ENCODE results near the gene TOX3.

TOX3 gene

GRCh38 chr16:52441886-52442285, 105.1 kb downstream of the TOX3 start:
- no peak for DNase-seq

GRCh38 chr16:52440248-52440647, 106.7 kb downstream of the TOX3 start:
- DNase-seq: no peak

DNA sequence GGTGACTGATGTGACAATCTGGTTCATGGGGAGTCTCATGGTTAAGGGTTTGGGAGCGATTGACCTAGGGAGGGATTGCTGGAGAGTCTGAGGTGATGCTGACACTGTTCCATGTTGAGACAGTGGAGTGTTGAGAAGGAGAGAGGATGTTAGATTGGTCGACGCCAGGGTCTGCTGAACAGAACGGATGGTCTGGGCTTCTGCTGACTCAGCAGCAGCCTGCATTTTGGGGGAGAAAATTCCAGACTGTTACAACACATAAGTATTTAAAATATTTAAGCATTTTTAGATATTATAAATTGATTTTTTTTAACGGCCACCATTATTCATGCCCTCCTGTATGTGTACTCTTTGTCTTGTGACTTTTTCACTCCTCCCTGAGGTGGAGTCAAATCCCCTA, 107.2 kb downstream of the TOX3 start:
- no peak for DNase-seq

DNA sequence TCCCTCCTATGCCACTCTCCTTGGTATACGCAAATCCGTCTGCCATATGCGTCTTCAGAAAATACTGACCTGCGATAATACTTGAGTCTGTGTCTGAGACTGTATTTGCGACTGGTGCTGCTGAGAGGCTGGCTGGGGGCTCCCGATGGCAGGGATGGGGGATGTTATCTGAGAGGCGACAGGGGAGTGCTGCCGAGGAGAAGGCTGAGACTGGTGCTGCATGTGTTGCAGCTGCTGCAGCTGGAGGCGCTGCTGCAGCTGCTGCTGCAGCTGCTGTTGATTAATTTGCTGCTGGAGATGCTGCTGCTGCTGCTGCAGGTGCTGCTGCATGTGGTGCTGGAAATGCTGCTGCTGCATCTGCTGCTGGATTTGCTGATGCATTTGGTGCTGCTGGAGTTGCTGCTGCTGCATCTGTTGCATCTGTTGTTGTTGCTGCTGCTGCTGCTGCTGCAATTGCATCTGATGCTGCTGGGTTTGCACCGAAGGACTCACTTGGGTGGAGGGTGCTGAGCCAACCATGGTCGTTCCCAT, 107.7 kb downstream of the TOX3 start:
- DNase-seq: no peak

DNA sequence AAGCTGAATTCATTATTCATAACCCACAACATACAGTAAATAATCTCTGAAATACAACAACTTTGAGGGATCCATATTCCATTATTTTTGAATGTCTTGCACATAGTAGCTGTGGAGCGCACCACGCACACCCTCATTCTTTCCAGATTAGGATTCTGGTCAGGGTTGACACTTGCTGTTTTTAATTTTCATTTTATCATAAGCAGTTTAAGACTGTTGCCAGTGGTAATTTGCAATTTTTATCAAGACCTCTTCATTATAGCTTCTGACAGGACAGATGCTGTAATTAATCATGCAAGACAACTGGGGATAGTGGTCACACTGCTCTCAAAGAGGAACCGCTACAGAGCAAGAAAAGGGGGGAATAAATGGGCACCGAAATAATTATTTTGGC, 109.7 kb downstream of the TOX3 start:
- DNase-seq: peak; percentile 29

GRCh38 chr16:52436339-52437276, 110.3 kb downstream of the TOX3 start:
- DNase-seq: peak; percentile 24

- DNase-seq: no peak
Observed at GRCh38 chr16:52434224-52434623, 112.7 kb downstream of the TOX3 start.

- DNase-seq: no peak
Observed at GRCh38 chr16:52433643-52434042, 113.3 kb downstream of the TOX3 start.

DNA sequence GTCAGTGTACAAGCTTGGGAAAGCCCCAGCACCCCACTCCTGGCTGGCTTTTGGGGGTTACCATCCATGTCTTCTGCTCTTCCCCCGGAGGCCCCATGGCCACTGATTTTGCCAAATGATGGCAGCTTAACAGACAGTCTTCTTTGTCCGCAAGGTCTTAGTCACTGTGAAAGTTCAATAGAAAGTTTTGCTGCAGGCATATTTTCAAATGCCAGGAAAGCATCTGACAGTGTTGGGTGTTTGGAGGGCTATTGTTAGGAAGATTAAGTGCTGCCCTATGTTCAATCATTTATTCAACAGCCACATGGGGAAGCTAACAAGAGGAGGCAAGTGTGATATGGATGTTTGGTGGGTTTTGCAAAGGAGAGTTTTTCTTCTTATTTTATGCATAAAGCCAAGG, 122.4 kb downstream of the TOX3 start:
- no peak for DNase-seq

GRCh38 chr16:52422307-52422706, 124.6 kb downstream of the TOX3 start:
- DNase-seq: no peak

DNA sequence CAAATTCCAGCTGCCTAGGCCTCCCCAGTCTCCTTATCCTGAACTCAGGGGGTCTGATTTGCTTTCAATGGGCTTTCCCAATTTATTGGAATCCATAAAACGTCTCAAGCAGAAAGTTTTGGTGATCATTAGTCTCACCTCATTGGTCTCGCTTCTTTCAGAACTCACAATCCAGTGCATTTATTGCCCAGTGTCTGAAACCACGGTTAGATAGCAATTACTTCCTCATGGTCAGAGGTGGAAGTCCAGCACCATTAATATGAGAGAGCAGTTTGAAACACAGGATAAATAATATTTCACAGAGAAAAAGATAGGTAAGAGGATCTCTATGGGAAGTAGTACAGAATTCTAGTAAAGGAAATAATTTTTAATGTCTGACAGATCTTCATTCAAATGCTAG, 128.7 kb downstream of the TOX3 start:
- no peak for DNase-seq

- no peak for DNase-seq
Observed at GRCh38 chr16:52416888-52417287, 130.1 kb downstream of the TOX3 start.

GRCh38 chr16:52411011-52411410, 135.9 kb downstream of the TOX3 start:
- no peak for DNase-seq

- peak; percentile 28 for DNase-seq
Observed at GRCh38 chr16:52408191-52408845, 138.6 kb downstream of the TOX3 start.

GRCh38 chr16:52407778-52408177, 139.2 kb downstream of the TOX3 start:
- DNase-seq: no peak

DNA sequence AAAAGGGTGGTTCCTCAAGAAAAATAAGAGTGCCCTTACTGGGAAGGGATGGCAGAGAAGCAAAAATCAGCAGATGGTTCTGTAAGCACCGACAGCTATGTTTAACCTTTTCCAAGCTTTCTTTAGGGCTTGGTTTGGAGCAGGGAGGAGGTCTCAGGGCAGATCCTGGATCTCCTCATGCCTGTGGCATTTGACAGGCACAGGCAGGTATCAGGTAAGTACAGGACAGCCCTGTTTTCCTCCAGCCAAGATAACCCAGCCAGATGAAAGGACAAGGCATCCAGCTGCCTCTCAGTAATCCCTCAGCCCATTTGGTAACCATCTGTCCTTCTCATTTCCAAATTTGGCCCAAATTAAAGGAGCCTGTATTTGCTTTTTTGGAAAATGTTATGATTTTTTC, 141.5 kb downstream of the TOX3 start:
- peak; percentile 6 for DNase-seq

- no peak for DNase-seq
Observed at GRCh38 chr16:52404546-52404945, 142.4 kb downstream of the TOX3 start.

DNA sequence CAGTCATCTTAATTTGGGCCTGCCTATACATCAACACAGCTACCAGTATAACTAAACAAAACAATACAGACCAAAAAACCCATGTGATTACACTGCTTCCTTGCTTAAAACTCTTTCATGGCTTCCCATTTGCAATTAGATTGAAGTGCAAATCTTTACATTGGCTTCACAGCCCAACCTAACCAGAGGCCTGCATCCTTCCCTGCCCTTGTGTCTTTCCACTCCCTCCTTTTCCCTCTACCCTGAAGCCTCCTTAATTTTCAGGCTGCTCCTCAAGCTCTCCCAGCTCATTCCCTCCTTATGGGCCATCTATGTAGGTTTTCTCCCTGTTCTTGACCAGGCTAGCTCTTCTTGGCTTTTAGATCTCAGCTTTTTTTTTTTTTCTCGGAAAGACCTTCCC, 147.8 kb downstream of the TOX3 start:
- no peak for DNase-seq

GRCh38 chr16:52398491-52398960, 148.4 kb downstream of the TOX3 start:
- no peak for DNase-seq

DNA sequence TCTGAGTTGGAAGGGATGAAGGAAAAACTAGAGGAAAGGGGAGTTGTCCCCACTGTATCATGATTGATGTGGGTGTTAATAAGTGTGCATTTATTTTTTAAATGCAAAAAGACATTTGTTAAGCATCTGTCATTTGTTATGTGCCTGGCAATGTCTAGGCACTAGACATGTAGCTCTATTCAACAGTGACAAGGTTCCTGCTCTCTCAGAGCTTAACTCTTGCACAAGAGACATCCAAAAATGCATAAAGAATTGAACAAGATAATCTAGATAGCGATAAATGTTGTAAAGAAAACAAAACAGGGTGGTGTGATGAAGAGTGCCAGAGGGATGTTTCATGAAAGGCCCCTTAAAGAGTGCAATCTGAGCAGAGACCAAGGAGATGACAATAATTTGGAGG, 148.9 kb downstream of the TOX3 start:
- no peak for DNase-seq

DNA sequence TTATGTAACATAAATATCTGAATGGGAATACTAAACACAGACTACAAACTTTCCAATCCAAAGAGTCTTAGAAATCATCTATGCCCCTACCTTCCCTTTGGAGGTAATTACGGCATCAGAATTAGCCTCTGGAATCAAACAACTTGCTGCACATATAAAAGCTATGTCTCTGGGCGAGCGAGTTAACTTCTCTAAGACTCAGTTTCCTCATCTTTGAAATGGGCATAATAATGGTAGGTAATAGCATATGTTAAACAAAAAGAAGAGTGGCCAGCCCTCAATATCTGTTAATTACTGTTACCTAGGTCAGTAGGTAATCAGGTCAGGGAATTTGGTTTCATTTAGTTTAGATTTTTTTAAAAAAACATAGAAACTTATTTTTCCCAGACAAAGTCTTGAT, 153.5 kb downstream of the TOX3 start:
- DNase-seq: no peak

DNA sequence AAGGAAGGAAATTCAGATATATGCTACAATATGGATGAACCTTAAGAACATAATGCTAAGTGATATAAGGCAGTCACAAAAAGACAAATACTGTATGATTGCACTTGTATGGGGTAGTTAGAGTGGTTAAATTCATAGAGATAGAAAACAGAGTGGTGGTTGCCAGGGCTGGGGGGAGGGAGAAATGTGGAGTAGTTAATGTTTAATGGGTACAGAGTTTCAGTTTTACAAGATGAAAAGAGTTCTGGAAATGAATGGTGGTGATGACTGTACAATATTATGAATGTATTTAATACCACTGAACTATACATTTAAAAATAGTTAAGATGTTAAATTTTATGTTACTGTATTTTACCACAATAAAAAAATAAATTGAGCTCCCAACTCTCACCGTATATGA, 157.9 kb downstream of the TOX3 start:
- no peak for DNase-seq
